WTC11 (cell line): ENCODE results near the gene VPS8. TPM values are rescaled to one million over a fixed set of nuclear protein-coding genes. Genes with fewer than 3 reads are reported as not detected.

Experiments
- ATAC-seq: fragments of 200-7000 bp; cut with Tn5 transposase; 2 replicates; pipeline ENCODE4 v1.10.0; 2021; ENCODE audit warnings: mild to moderate bottlenecking, moderate library complexity
- CTCF ChIA-PET: fragments of 300-600 bp; sonication (Branson Sonifier 250); formaldehyde crosslinking; loops from one replicate; lab custom pipeline; 2021; ENCODE audit warnings: antibody characterized with exemption; lab: Charles Lee
- POLR2A ChIA-PET: fragments of 350-600 bp; sonication (Branson Sonifier 250); formaldehyde crosslinking; loops from one replicate; lab custom pipeline; 2021; ENCODE audit warnings: antibody characterized with exemption; lab: Charles Lee
- DNase-seq: peaks from one replicate; pipeline ENCODE4 v3.0.0; 2021; ENCODE audit warnings: low spot score
- H3K27ac Mint-ChIP-seq: 2 replicates; pipeline ENCODE4 v1.8.0; 2021; ENCODE audit warnings: mixed read lengths
- H3K27me3 Mint-ChIP-seq: 2 replicates; pipeline ENCODE4 v1.8.0; 2021; ENCODE audit warnings: low read depth, mild to moderate bottlenecking, moderate library complexity, mixed read lengths
- H3K36me3 Mint-ChIP-seq: 2 replicates; pipeline ENCODE4 v1.8.0; 2021; ENCODE audit warnings: mixed read lengths
- H3K4me1 Mint-ChIP-seq: 2 replicates; pipeline ENCODE4 v1.8.0; 2022; ENCODE audit warnings: mixed read lengths
- H3K4me3 Mint-ChIP-seq: 2 replicates; pipeline ENCODE4 v1.8.0; 2021; ENCODE audit warnings: mild to moderate bottlenecking, moderate library complexity, mixed read lengths
- H3K9me3 Mint-ChIP-seq: 2 replicates; pipeline ENCODE4 v1.8.0; 2021; ENCODE audit warnings: mixed read lengths
- AR ChIP-seq: fragments of 250-450 bp; sonication (Bioruptor Pico); IDR thresholded peaks from 2 replicates; pipeline ENCODE4 v1.9.0; 2021; ENCODE audit warnings: mild to moderate bottlenecking
- CTCF ChIP-seq: fragments of 200-600 bp; IDR thresholded peaks from 2 replicates; pipeline ENCODE4 v1.8.0; 2022; ENCODE audit warnings: antibody characterized with exemption
- E2F1 ChIP-seq: sonication (generic); formaldehyde crosslinking; IDR thresholded peaks from 2 replicates; pipeline ENCODE4 v1.8.0; 2022; ENCODE audit warnings: mild to moderate bottlenecking, missing genetic modification reagents
- FOXP1 ChIP-seq: sonication (generic); formaldehyde crosslinking; IDR thresholded peaks from 2 replicates; pipeline ENCODE4 v1.8.0; 2022; ENCODE audit warnings: missing genetic modification reagents, mild to moderate bottlenecking, moderate library complexity, borderline replicate concordance
- IRF2 ChIP-seq: sonication (generic); formaldehyde crosslinking; IDR thresholded peaks from 2 replicates; pipeline ENCODE4 v1.8.0; 2022; ENCODE audit warnings: low read depth, missing genetic modification reagents, borderline replicate concordance
- MXD4 ChIP-seq: fragments of 250-450 bp; sonication (Bioruptor Pico); IDR thresholded peaks from 2 replicates; pipeline ENCODE4 v1.8.0; 2021; ENCODE audit warnings: mild to moderate bottlenecking, moderate library complexity, borderline replicate concordance
- NR3C1 ChIP-seq: sonication (generic); formaldehyde crosslinking; conservative IDR thresholded peaks from 2 replicates; pipeline ENCODE4 v1.8.1; 2023; ENCODE audit warnings: low read depth, mild to moderate bottlenecking, missing genetic modification reagents
- RELA ChIP-seq: sonication (generic); formaldehyde crosslinking; IDR thresholded peaks from 2 replicates; pipeline ENCODE4 v1.8.1; 2022; ENCODE audit warnings: missing genetic modification reagents, mild to moderate bottlenecking, borderline replicate concordance
- SP1 ChIP-seq: sonication (generic); formaldehyde crosslinking; conservative IDR thresholded peaks from 2 replicates; pipeline ENCODE4 v1.8.1; 2022; ENCODE audit warnings: missing genetic modification reagents
- TP53 ChIP-seq: sonication (generic); formaldehyde crosslinking; IDR thresholded peaks from 2 replicates; pipeline ENCODE4 v1.8.1; 2023; ENCODE audit warnings: mild to moderate bottlenecking, missing genetic modification reagents
- ZNF232 ChIP-seq: sonication (generic); formaldehyde crosslinking; IDR thresholded peaks from 2 replicates; pipeline ENCODE4 v1.8.0; 2022; ENCODE audit warnings: mild to moderate bottlenecking, missing genetic modification reagents
- ZNF263 ChIP-seq: sonication (generic); formaldehyde crosslinking; IDR thresholded peaks from 2 replicates; pipeline ENCODE4 v1.8.1; 2022; ENCODE audit warnings: low read depth, mild to moderate bottlenecking, moderate library complexity, missing genetic modification reagents
- ZNF416 ChIP-seq: fragments of 250-450 bp; sonication (Bioruptor Pico); IDR thresholded peaks from 2 replicates; pipeline ENCODE4 v1.9.0; 2021; ENCODE audit warnings: mild to moderate bottlenecking, inconsistent platforms
- total RNA-seq: library from RNA; stranded (reverse); gene quantifications from 3 replicates; pipeline ENCODE4 v1.2.3, GENCODE V29; 2021
- TF ChIP-seq, protein P1 (sequence below): sonication (generic); formaldehyde crosslinking; IDR thresholded peaks from 2 replicates; pipeline ENCODE4 v1.8.1; 2023; ENCODE audit warnings: mild to moderate bottlenecking, missing genetic modification reagents, moderate library complexity
- TF ChIP-seq, protein P2 (sequence below): sonication (generic); formaldehyde crosslinking; IDR thresholded peaks from 2 replicates; pipeline ENCODE4 v1.8.1; 2022; ENCODE audit warnings: low read depth, missing genetic modification reagents, borderline replicate concordance

VPS8 gene
- total RNA-seq, 1 experiment from 2014 or later = 44.9 TPM

- TF ChIP-seq CTCF (no peak), SP1 (CRISPR knock-in tag) (no peak)
Observed at GRCh38 chr3:184848934-184849333, 37.0 kb downstream of the VPS8 start (continued).

DNA sequence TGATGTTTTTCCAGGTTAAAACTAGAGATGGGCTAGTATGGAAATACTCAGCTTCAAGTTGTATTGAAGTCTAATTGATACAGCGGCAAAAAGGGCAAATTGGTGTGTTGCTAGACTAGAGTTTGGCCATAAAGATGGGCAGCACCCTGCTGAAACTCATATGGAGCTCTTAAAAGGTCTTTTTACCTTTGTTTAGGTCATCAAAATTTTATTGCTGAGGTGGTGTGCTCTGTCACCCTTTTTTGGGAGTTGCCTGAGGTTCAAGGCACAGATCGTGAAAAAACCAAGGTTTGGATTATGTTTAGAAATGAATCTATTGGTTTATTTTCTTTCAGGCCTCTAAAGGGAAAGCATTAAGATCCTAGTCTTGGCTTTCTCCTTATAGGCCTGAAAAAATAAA lies 38.2 kb downstream of the VPS8 start:
- CTCF ChIA-PET = no interaction called here
- no peak for ATAC-seq
- TF ChIP-seq MXD4 (CRISPR knock-in tag) (no peak), E2F1 (CRISPR knock-in tag) (no peak), RELA (CRISPR knock-in tag) (no peak), TP53 (CRISPR knock-in tag) (no peak), IRF2 (CRISPR knock-in tag) (no peak)

DNA sequence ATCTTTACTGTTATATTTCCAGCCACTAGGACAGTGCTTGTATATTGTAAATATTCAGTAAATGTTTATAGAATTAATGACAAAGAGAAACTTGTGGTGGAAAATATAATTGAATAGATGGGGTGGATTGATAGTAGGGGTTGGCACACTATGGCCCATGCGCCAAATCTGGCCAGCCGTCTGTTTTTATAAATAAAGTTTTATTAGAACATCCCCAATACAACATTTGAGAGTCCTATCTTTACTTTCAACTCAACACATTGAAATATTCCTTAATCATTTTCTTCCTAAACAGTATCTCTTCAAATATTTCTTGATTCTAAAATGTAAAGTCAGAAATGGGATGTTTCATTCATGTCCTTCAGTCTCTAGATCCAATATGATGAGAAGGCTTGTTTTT lies 45.1 kb downstream of the VPS8 start:
- no peaks in the 10 kb centered on the region for H3K4me1 Mint-ChIP-seq

More for the DNA sequence above, 38.2 kb downstream of the VPS8 start:
- H3K4me3 Mint-ChIP-seq = no peak overlapping the region
- H3K36me3 Mint-ChIP-seq = peaks cover 23% of the 10 kb centered on the region
- no peaks in the 10 kb centered on the region for H3K27me3 Mint-ChIP-seq
- no peak overlapping the region for H3K27ac Mint-ChIP-seq
- no peaks in the 10 kb centered on the region for H3K9me3 Mint-ChIP-seq
- H3K4me1 Mint-ChIP-seq = no peaks in the 10 kb centered on the region
- no peak for DNase-seq
- POLR2A ChIA-PET = no interaction called here

More for the DNA sequence above, 45.1 kb downstream of the VPS8 start:
- TF ChIP-seq AR (CRISPR knock-in tag) (no peak), ZNF416 (CRISPR knock-in tag) (no peak), ZNF232 (CRISPR knock-in tag) (no peak), FOXP1 (no peak), ZNF263 (CRISPR knock-in tag) (no peak), NR3C1 (CRISPR knock-in tag) (no peak)
- TF ChIP-seq, protein P1, sequence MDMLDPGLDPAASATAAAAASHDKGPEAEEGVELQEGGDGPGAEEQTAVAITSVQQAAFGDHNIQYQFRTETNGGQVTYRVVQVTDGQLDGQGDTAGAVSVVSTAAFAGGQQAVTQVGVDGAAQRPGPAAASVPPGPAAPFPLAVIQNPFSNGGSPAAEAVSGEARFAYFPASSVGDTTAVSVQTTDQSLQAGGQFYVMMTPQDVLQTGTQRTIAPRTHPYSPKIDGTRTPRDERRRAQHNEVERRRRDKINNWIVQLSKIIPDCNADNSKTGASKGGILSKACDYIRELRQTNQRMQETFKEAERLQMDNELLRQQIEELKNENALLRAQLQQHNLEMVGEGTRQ (CRISPR knock-in tag) = no peak
- TF ChIP-seq, protein P2, sequence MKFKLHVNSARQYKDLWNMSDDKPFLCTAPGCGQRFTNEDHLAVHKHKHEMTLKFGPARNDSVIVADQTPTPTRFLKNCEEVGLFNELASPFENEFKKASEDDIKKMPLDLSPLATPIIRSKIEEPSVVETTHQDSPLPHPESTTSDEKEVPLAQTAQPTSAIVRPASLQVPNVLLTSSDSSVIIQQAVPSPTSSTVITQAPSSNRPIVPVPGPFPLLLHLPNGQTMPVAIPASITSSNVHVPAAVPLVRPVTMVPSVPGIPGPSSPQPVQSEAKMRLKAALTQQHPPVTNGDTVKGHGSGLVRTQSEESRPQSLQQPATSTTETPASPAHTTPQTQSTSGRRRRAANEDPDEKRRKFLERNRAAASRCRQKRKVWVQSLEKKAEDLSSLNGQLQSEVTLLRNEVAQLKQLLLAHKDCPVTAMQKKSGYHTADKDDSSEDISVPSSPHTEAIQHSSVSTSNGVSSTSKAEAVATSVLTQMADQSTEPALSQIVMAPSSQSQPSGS (CRISPR knock-in tag) = no peak
- Mint-ChIP-seq H3K36me3 (peaks cover 35% of the 10 kb centered on the region), H3K4me3 (no peak overlapping the region), H3K9me3 (no peaks in the 10 kb centered on the region), H3K27me3 (no peaks in the 10 kb centered on the region), H3K27ac (no peak overlapping the region)
- POLR2A ChIA-PET = interaction anchor here (0.6 kb wide), 1 partner anchor 44 kb away, joined by 4 read pairs; no protein-coding TSS in a partner anchor
- DNase-seq (no peak), ATAC-seq (no peak)
- CTCF ChIA-PET = no interaction called here
